ENCODE data around the gene OR1J4.

GRCh38 chr9:122567901-122568300 lies 49.0 kb downstream of the OR1J4 start:
- TF ChIP-seq POLR2A (IDR thresholded peaks at IDR 0.05) (no peak), CTCF (IDR thresholded peaks at IDR 0.05) (no peak)
